Smooth muscle cell (in vitro differentiated cells): ENCODE results near the gene DCLRE1B. TPM values are rescaled to one million over a fixed set of nuclear protein-coding genes. Genes with fewer than 3 reads are reported as not detected.

ENCODE experiments used
- DNase-seq: peaks from one replicate; lab custom pipeline; 2025; ENCODE audit not compliant: unreplicated experiment; lab: John Stamatoyannopoulos, UW
- H2AFZ ChIP-seq: fragments of 200-600 bp; sonication (generic); 2 replicates; pipeline ENCODE4 v1.6.0; 2016; ENCODE audit warnings: antibody characterized with exemption, low read depth, mild to moderate bottlenecking
- H3F3A ChIP-seq: fragments of 200-600 bp; sonication (generic); 2 replicates; pipeline ENCODE4 v1.6.0; 2017; ENCODE audit warnings: antibody characterized with exemption, low read depth
- H3K27ac ChIP-seq: fragments of 200-600 bp; sonication (generic); 2 replicates; pipeline ENCODE4 v1.5.1; 2016; ENCODE audit warnings: low read depth, mild to moderate bottlenecking
- H3K27me3 ChIP-seq: fragments of 200-600 bp; sonication (generic); 2 replicates; pipeline ENCODE4 v1.6.1; 2016; ENCODE audit warnings: low read depth, mild to moderate bottlenecking
- H3K36me3 ChIP-seq: fragments of 200-600 bp; sonication (generic); 2 replicates; pipeline ENCODE4 v1.5.1; 2016; ENCODE audit warnings: low read depth
- H3K4me1 ChIP-seq: fragments of 200-600 bp; sonication (generic); 2 replicates; pipeline ENCODE4 v1.5.1; 2016; ENCODE audit warnings: low read depth
- H3K4me2 ChIP-seq: fragments of 200-600 bp; sonication (generic); 2 replicates; pipeline ENCODE4 v1.6.0; 2016; ENCODE audit warnings: mild to moderate bottlenecking
- H3K4me3 ChIP-seq: fragments of 200-600 bp; sonication (generic); 2 replicates; pipeline ENCODE4 v1.5.1; 2016; ENCODE audit warnings: mild to moderate bottlenecking
- H3K79me2 ChIP-seq: fragments of 200-600 bp; sonication (generic); 2 replicates; pipeline ENCODE4 v1.6.0; 2016; ENCODE audit warnings: low read depth, mild to moderate bottlenecking
- H3K9ac ChIP-seq: fragments of 200-600 bp; sonication (generic); 2 replicates; pipeline ENCODE4 v1.6.0; 2016; ENCODE audit warnings: low read depth
- H3K9me3 ChIP-seq: fragments of 200-600 bp; sonication (generic); replicated peaks from 2 replicates; pipeline ENCODE4 v1.5.1; 2016; ENCODE audit warnings: low read depth
- H4K20me1 ChIP-seq: fragments of 200-600 bp; sonication (generic); 2 replicates; pipeline ENCODE4 v1.6.0; 2016; ENCODE audit warnings: low read depth
- WGBS: methylation state at CpG from one replicate; pipeline ENCODE4 v1.1.7; 2016; ENCODE audit warnings: low lambda C conversion rate; 5-methylcytosine and 5-hydroxymethylcytosine counted together
- polyA plus RNA-seq: library from polyadenylated mRNA; unstranded; fragments of >200 nt; fragmentation: Nextera tagmentation; extraction: Ambion mirVana; gene quantifications from 2 replicates; pipeline ENCODE4 v1.2.1, GENCODE V29; 2016
- total RNA-seq: library from RNA; depleted of rRNA; stranded (reverse); fragments of >200 nt; gene quantifications from 2 replicates; pipeline ENCODE4 v1.2.3, GENCODE V29; 2014
- TF ChIP-seq, protein P1 (sequence below): fragments of 200-600 bp; sonication (generic); IDR thresholded peaks from 2 replicates; pipeline ENCODE4 v1.5.1; 2017; ENCODE audit warnings: borderline replicate concordance, mild to moderate bottlenecking, antibody characterized with exemption; ENCODE audit not compliant: insufficient read depth, poor library complexity, severe bottlenecking

Gene DCLRE1B
- total and polyA plus RNA-seq, 2 experiments from 2014 or later = 5.9 to 11.0 TPM

DNA sequence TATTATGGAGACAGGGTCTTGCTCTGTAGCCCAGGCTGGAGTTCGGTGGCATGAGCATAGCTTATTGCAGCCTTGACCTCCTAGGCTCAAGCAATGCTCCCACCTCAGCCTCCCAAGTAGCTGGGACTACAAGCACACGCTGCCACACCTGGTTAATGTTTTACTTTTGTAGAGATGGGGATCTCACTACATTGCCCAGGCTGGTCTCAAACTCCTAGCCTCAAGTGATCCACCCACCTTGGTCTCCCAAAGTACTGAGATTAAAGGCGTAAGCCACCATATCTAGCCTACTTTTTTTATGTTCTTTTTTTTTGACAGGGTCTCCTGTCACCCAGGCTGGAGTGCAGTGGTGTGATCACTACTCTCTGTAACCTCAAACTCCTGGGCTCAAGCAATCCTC lies 11.9 kb upstream of the DCLRE1B start:
- Histone ChIP-seq H3K27me3 (no peaks in the 10 kb centered on the region), H4K20me1 (no peaks in the 10 kb centered on the region), H3K4me2 (no peak overlapping the region), H3K9ac (no peak overlapping the region), H3K4me1 (no peaks in the 10 kb centered on the region), H3K27ac (no peak overlapping the region), H3K9me3 (no peaks in the 10 kb centered on the region), H3K36me3 (peaks cover 6% of the 10 kb centered on the region), H3K4me3 (no peak overlapping the region), H3K79me2 (no peaks in the 10 kb centered on the region), H3F3A (no peaks in the 10 kb centered on the region), H2AFZ (no peak overlapping the region)
- TF ChIP-seq, protein P1, sequence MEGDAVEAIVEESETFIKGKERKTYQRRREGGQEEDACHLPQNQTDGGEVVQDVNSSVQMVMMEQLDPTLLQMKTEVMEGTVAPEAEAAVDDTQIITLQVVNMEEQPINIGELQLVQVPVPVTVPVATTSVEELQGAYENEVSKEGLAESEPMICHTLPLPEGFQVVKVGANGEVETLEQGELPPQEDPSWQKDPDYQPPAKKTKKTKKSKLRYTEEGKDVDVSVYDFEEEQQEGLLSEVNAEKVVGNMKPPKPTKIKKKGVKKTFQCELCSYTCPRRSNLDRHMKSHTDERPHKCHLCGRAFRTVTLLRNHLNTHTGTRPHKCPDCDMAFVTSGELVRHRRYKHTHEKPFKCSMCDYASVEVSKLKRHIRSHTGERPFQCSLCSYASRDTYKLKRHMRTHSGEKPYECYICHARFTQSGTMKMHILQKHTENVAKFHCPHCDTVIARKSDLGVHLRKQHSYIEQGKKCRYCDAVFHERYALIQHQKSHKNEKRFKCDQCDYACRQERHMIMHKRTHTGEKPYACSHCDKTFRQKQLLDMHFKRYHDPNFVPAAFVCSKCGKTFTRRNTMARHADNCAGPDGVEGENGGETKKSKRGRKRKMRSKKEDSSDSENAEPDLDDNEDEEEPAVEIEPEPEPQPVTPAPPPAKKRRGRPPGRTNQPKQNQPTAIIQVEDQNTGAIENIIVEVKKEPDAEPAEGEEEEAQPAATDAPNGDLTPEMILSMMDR = no peak
- 93% methylated on average over 3 of the region's 3 CpGs for WGBS
- no peak for DNase-seq

DNA sequence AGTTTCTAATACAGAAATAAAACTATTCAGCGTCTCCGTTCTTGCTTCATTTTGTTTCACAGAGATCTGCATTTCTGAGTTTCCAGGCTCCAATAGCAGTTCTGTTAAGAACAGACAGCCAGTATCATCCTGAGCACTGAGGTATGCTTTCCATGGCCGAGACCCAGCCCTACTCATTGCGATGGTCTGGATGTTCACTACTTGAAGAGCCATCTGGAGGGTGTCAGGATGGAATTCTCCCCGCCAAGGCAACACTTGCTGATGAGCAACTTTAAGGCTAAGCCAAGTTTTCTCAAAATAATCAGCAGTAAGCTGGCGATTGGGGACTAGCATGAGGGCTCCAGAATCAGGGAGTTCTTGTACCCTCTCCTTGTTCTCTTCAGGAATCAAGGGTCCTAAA lies 10.0 kb upstream of the DCLRE1B start:
- no peaks in the 10 kb centered on the region for H4K20me1 ChIP-seq
- no peak overlapping the region for H3K27ac ChIP-seq
- TF ChIP-seq, protein P1 = no peak
- H3K4me2 ChIP-seq = no peak overlapping the region
- H3K27me3 ChIP-seq = no peaks in the 10 kb centered on the region
- no peak overlapping the region for H2AFZ ChIP-seq
- H3K79me2 ChIP-seq = no peaks in the 10 kb centered on the region
- H3K4me3 ChIP-seq = no peak overlapping the region
- H3K36me3 ChIP-seq = peaks cover 6% of the 10 kb centered on the region
- H3F3A ChIP-seq = no peaks in the 10 kb centered on the region
- H3K4me1 ChIP-seq = no peaks in the 10 kb centered on the region
- no peaks in the 10 kb centered on the region for H3K9me3 ChIP-seq
- DNase-seq = no peak
- no peak overlapping the region for H3K9ac ChIP-seq
- 95% methylated on average over 6 of the region's 6 CpGs for WGBS

DNA sequence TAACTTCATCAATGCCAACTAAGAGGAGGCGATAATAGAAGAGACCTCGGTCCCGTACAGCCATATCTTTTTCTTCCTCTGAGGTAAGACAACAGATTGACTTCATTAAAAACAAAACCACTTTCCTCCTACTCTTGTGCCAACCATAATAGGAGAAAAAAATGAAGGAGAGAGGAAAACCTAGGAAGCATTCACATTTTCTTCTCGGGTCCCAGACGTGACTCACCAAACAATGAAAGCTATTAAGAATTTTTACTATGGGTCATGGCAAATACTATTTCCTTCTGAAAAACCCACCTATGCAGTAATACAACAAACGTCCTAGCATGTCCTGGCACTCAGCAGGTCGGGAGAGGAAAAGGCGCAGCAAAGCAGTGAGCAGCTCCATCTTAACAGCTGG lies 9.2 kb upstream of the DCLRE1B start:
- peaks cover 6% of the 10 kb centered on the region for H3K36me3 ChIP-seq
- no peak overlapping the region for H3K27ac ChIP-seq
- H2AFZ ChIP-seq = no peak overlapping the region
- no peaks in the 10 kb centered on the region for H3K4me1 ChIP-seq
- H3F3A ChIP-seq = no peaks in the 10 kb centered on the region
- H3K27me3 ChIP-seq = no peaks in the 10 kb centered on the region
- no peaks in the 10 kb centered on the region for H3K9me3 ChIP-seq
- 94% methylated on average over 8 of the region's 8 CpGs for WGBS
- no peak for DNase-seq
- H3K4me2 ChIP-seq = no peak overlapping the region
- no peak overlapping the region for H3K4me3 ChIP-seq
- TF ChIP-seq, protein P1 = no peak
- no peaks in the 10 kb centered on the region for H3K79me2 ChIP-seq
- no peak overlapping the region for H3K9ac ChIP-seq
- H4K20me1 ChIP-seq = no peaks in the 10 kb centered on the region

DNA sequence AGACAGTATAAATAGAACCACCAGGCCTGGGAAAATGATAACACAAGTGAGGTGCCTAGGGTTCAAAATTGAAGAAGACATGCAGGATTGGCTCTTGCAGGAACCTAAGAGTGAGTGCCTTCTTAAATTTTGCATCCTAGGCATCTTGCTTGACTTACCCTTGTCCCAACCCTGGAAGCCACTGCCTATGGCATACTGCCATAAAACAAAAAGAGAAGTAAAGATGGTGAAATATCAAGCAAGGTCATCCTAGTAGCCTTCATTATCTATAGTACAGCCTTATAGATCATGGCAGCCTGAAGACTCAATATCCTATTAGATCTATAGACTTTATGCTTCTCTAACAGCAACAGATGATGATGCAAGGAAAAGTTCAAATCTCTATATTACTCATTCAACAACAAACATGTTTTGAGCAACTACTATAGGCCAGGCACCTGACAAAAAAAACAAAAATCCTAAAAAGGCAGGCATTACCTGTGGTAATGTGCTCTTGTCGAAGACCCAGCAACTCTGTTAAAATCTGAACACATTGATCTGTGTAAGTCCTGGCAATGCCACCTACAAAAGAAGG lies 6.8 kb upstream of the DCLRE1B start:
- TF ChIP-seq, protein P1 = no peak
- WGBS = 100% methylated on average over 1 of the region's 1 CpG
- H3K27ac ChIP-seq = no peak overlapping the region
- no peak overlapping the region for H3K9ac ChIP-seq
- peaks cover 6% of the 10 kb centered on the region for H3K36me3 ChIP-seq
- H2AFZ ChIP-seq = no peak overlapping the region
- no peaks in the 10 kb centered on the region for H3K4me1 ChIP-seq
- H3K4me2 ChIP-seq = no peak overlapping the region
- no peaks in the 10 kb centered on the region for H4K20me1 ChIP-seq
- no peaks in the 10 kb centered on the region for H3K79me2 ChIP-seq
- no peak overlapping the region for H3K4me3 ChIP-seq
- no peaks in the 10 kb centered on the region for H3F3A ChIP-seq
- DNase-seq = no peak
- H3K9me3 ChIP-seq = no peaks in the 10 kb centered on the region
- H3K27me3 ChIP-seq = no peaks in the 10 kb centered on the region
